Fibroblast of skin of right quadriceps (primary cell): ENCODE data around the gene MED19.
A peak's percentile ranks its signal among the peaks of the same experiment; 100 is the strongest.
"Not testable (repeated sequence)": the region's sequence is repeated elsewhere in the genome, so short reads cannot be mapped to it uniquely, and the experiment has no call there.

Source experiments
- DNase-seq: peaks from one replicate; pipeline ENCODE4 v3.0.0-alpha.2; 2013

The MED19 gene, protein sequence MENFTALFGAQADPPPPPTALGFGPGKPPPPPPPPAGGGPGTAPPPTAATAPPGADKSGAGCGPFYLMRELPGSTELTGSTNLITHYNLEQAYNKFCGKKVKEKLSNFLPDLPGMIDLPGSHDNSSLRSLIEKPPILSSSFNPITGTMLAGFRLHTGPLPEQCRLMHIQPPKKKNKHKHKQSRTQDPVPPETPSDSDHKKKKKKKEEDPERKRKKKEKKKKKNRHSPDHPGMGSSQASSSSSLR

DNA sequence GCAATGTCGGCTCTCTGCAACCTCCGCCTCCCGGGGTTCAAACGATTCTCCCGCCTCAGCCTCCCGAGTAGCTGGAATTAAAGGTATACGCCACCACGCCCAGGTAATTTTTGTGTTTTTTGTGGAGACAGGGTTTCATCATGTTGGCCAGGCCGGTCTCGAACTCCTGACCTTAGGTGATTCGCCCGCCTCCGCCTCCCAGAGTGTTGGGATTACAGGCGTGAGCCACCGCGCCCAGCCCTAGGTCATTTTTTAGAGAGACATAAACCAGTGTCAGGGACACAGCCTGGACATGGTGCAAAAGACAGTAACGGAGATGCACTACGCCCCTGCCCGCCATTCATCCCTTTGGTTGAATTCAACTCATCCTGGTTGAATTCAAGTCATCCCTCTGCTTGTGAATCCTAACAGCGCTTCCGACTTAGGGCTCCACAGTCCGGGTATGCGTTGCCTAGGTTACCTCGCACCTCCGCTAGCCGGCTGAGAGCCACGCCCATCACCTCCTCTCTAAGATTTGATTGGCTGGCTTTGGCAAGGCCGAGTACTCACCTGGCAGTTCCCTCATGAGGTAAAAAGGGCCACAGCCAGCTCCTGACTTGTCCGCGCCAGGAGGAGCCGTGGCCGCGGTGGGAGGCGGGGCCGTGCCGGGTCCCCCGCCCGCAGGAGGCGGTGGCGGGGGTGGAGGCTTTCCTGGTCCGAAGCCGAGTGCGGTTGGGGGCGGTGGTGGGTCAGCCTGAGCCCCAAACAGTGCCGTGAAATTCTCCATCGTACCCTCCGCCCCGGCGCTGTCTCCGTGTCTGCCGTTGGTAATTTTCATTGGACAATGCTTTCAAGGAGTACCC, at the start of gene MED19:
Gene MED19 (minus strand): TSS at position 802 of the 842 bp plus-strand sequence. CDS start 36 bp downstream, at position 766.
- DNase-seq = peak; percentile 64

DNA sequence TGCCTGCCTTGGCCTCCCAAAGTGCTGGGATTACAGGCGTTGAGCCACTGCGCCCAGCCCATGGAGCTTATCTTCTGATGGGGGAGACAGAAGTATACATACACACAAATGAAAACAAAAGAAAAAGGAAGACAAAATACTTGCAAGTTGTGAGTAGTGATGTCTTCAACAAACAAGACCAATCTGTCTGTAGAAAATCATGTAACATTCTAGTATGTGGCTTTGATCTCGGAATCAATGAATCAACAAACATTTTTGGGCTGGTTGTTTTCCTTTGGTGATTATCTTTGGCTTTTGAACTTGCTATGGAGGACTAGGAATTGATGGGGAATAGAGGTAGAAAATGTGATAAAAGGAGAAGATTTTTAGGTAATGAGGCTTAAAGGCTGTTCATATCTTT, 46.2 kb upstream of the MED19 start:
- no peak for DNase-seq

DNA sequence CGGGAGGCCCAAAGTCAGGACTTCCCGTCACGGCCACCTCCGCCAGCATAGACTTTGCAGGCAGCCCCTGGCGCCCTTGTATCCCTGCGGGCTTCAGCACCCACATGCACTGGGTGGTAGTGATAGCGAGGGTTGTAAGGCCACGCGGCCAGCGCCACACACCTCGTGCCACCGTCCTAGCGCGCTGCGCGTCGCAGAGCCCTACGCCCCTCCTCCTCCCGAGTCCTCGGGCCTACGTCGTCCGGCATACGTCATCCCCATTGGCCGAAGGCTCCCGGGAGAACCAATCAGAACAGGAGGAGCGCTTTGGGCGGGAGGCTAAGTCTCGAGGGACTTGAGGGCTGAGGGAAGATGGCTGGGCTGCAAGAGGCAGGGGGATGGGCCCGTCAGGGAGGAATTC, 40.9 kb upstream of the MED19 start:
- no peak for DNase-seq

DNA sequence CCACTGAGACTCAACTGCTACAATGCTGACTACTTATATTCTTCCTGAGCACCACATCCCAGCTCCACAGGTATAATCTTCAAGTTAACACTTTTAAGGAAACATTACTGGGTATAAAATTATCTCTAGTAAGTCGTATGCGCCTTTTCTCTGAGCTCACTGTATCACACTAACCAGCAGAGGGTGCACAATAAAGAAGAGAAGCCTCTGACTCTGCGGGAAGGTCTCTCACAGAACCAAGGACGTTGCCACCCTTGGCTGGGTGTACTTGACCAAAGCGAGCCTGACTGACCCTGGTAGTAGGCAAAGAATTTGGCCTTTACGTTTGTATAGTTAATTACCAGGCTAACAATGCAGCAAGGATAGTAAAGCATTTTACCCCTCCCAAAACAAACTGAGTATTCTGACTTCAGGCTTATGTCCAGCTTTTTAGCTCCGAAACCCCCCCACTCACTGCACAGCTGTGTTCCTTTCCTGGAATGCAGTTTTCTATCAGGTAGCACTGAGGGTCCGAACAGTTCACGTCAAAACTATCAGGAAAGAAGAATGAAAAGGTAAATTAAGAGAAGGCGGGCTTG, 39.8 kb upstream of the MED19 start, which contains the start of gene BTBD18:
Gene BTBD18 (minus strand): TSS at position 144 of the 578 bp plus-strand sequence. CDS start 631 bp downstream, outside the sequence.
- DNase-seq = peak; percentile 43

DNA sequence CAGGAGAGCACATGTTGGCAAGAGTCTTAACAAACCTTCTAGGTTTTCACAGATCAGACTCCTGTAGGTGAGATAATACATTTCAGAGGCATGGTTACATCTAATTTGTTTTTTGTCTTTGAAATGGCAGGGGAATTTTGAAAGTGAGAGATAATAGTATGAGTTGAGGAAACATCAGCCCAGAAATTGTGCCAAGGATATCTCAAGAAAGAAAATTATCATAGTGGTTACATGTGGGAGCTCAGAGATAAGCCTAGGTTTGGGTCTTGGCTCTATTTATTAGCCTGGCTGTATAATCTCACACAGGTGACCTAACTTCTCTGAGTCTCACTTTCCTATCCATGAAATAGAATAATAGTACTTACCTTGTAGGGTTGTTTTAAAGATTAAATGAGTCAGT, 39.2 kb upstream of the MED19 start:
- no peak for DNase-seq

DNA sequence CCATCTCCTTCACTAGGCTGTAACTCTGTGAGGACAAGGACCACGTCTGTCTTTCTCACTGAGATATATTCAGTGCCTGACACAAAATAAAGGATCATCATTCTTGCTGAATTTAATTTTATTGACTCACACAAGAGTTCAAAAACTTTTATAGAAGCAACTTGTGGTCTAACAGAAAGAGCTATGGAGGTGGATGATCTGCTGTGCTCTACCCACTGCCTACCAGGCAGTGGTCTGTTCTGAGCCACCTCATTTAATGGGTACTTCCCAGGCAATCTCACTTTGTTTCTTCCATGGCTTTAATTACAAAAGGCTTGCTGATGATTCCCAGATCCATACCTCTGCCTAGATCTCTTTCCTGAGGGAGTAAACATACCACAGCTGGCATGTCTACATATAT, 34.9 kb upstream of the MED19 start:
- DNase-seq = no peak

DNA sequence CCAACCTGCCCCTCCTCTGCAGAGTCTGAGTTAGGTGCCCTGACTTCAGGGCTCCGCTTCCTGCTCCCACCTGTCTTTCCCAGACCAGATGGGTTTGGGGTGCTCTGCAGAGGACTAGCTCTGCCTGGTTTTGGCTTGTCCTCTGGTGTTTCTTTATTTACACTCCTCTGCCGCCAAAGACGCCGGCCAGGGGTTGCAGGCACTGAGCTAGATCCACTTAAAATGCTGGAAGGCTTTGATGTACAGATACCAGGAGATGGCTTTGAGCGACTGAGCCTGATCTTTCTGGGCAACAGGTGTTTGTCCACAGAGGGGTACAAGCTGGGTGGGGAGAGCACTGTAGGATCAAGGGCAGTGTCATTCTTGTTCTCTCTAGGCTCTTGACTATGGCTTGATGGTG, 33.2 kb upstream of the MED19 start:
- DNase-seq = no peak

DNA sequence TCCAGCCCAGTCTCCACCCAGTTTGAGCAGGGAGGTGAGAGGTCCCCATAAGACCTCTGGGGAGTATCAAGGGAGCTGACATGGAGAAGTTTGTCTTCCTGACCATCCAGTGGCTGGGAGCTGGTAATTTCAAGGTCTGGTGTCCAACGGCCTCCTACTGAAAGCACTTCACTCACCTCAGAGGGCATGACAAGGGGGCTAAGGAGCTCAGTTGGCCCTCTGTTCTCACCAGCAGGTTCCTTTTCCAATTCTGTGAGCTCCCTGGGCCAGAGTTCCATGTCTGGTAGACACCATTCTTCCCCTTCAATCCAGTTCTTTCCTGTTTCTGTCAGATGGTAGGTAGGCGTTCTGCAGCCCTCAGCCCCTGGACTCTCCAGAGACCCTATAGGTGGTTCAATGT, 32.3 kb upstream of the MED19 start:
- no peak for DNase-seq

DNA sequence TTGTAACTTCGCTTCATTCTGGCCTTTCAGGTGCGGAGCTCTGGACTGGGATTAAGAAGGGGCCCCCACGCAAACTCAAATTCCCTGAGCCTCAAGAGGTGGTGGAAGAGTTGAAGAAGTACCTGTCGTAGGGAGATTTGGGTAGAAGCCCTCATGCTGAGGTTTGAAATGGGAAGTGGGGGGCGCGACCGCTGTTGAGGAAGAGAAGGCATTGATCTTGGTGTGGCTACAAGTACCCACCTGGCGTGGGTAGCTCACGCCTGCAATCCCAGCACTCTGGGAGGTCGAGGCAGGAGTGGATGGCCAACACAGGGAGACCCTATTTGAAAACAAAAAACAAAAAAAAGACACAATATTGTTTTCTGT, 30.1 kb upstream of the MED19 start:
- no peak for DNase-seq

DNA sequence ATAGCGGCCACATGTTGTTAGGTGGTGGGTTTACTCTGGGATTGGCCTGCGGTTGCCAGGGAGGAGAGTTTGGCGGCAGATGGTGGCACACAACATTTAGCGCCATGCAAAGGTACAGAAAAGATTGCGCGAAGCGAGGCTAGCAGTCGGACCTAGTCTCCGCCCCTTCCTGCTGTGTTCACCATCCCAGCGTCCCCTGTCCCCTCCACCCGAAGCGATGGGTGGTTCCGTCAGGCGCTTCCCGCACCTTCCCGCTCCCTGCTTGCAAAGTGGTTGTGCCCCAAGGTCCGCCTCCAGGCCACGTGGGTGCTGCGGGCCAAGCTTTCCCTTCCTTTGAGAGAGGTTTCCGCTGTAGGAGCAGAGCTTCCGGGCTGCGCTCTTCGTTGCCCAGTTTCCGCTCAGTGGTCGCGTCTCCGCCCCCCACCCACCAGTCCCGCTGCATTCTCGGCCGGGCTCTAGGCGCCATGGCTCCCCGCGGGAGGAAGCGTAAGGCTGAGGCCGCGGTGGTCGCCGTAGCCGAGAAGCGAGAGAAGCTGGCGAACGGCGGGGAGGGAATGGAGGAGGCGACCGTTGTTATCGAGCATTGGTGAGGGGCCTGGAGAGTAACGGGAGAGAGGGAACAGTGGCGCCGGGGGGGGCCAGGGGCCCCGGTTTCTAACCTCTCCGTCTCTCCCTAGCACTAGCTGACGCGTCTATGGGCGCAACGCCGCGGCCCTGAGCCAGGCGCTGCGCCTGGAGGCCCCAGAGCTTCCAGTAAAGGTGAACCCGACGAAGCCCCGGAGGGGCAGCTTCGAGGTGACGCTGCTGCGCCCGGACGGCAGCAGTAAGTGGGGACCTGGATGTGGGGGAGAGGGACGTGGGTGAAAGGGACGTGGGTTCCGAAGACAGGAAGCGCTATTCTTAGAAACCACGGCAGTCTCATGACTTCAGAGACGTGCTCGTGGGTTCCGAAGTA, 29.4 kb upstream of the MED19 start, which contains the start of gene SELENOH:
Gene SELENOH (plus strand): TSS at position 360 of the 955 bp plus-strand sequence. CDS start 105 bp downstream, at position 465.
- DNase-seq = peak; percentile 97

DNA sequence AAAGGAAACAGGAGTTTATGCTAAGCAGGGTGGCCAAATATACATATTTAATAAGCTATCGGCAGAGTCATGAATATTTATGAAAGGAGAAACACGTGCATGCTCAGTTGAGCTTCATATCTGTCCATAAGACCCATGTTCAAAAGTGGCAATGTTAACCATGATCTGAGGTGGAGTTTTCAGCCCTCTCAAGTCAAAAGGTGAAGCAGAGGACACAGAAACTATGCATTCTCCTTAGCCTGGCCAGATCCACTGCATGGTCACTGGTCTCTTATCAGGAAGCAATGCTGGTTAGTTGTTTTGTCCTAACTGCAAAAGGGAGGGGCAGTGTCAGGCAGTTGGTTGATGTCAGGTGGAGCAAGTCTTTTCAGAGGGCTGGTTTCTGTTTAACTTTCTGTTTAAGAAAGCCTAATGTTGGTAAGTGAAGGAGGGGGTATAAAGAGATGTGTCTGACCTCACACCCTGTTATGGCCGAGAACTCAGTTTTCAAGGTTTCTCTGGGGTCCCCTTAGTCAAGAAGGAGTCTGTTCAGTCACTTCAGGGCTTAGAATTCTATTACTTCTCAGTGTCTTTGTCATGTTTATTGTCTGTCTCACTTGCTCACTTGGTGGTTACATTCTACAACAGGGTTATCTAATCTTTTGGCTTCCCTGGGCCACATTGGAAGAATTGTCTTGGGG, 23.7 kb upstream of the MED19 start:
- no peak for DNase-seq

DNA sequence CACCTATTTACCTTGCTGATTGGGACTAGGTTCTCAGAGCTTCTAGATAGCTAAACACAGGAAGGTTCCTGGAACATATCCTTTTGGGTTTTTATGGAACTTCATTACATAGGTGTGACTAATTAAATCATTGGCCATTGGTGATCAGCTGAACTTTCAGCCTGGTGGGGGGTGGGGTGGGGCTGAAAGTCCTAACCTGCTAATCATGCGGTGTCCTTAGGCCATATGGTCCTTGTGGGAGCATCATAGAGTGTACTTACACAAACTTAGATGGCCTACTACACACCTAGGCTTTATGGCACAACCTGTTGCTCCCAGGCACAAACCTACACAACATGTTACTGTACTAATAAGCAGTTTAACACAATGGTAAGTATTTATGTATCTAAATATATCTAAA, 20.6 kb upstream of the MED19 start:
- DNase-seq = no peak

DNA sequence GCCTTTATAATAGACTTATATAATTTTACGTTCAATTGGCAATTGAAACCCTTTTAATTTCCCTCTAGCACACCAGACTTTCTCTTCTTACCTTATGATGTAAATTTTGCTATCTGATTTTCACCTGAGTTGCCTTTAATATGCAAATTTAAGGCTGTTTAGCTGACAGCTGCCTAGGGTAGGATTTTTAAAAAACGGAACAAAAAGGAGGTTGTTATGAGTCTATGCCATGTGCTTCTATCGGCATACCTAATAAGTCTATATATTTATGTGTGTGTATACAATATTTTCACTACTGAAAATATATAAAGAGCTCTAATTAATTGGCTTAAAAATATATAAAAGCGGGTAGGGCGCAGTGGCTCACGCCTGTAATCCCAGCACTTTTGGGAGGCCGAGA, 17.5 kb upstream of the MED19 start:
- DNase-seq = no peak

DNA sequence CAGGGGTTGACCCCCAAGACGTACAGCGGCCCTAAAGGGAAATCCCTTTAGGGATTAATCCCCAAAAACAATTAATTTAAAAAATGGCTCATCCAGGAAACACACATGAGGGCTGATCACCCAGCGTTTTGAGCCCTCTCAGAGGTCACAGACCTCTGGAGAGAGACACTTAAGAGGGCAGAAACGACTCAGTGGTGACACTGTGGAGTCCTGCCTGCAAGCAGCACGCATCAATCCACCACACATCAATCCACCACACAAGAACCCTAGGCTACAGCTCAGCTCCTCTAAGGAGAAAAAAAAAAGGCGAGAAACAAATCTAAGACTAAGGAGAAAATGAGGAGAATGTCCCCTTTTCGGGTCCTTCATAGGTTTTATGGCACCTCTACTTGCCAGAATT, 16.8 kb upstream of the MED19 start:
- no peak for DNase-seq

DNA sequence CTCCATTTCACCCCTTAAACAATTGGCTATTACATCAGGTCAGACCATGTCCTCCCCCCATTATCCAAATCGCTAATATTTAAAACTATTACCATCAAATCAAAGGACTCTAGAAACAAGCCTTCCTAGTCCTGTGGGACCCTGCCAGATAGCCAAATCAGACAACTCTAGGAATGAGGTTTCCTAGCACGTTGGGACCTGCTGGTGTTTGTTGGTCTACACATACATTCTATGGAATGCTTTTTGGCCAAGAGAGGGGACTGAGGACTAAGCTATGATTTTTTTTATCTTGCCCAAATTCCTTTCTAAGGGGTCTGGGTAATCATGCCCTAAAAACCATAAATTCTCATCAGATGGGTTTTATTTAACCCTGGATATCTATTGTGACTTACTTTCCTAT, 15.2 kb upstream of the MED19 start:
- no peak for DNase-seq

DNA sequence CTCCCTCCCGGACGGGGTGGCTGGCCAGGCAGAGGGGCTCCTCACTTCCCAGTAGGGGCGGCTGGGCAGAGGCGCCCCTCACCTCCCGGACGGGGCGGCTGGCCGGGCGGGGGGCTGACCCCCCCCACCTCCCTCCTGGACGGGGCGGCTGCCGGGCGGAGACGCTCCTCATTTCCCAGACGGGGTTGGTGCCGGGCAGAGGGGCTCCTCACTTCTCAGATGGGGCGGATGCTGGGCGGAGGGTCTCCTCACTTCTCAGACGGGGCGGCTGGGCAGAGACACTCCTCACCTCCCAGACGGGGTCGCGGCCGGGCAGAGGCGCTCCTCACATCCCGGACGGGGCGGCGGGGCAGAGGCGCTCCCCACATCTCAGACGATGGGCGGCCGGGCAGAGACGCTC, 4.7 kb upstream of the MED19 start:
- not testable (repeated sequence) for DNase-seq

DNA sequence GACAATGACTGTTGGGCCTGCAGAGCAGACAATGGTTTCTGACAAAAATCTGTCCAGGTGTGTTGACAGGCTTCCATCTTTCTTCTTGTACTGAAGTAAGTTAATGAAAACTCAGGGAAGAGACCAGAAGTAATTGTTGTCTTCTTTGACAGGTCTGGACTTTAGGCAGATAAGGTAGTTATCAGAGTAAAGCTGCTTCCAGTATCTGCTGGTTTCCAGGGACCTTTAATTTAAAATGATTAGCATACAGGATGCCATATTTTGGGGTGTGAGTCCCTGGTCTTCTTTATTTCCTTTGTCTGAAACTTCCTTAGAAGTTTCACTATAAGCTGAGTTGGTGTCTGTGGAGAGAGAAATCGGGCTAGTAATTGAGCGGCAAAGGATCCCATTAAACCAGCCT, 1.8 kb upstream of the MED19 start:
- DNase-seq = no peak

DNA sequence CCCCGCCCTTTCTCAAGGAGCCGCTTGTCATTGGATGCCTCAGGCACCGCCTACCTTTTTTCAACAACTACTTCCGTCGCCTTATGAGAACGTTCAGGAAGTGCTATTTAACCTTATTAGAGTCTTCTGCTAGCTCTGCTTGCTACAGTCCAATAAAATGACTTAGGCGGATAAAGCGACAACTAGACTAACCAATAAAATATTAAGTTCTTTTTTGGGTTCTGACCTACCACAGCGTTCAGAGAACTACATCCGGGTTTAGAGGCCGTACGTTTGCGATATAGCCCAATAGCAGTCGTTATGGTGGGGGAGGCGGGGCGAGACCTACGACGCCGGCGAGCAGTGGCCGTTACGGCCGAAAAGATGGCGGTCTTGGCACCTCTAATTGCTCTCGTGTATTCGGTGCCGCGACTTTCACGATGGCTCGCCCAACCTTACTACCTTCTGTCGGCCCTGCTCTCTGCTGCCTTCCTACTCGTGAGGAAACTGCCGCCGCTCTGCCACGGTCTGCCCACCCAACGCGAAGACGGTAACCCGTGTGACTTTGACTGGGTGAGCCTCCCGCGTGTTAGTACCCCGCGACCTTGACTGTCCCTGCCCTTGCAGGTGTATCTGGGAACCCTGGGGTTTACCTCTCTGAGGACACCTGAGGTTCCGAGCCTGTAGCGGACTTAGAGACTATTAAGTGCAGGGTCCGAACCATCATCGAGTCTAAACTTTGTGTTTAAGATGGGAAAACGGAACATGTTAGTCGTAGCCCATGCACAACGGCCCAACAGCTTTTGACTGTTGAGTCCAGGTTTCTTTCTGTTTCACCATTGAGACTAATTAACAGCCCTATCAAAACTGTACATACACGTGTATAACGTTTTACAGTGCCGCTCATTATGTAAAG, 488 bp upstream of the MED19 start, which contains the start of gene TMX2:
Gene TMX2 (plus strand): TSS at position 338 of the 895 bp plus-strand sequence. CDS start 26 bp downstream, at position 364.
- DNase-seq = peak; percentile 99

DNA sequence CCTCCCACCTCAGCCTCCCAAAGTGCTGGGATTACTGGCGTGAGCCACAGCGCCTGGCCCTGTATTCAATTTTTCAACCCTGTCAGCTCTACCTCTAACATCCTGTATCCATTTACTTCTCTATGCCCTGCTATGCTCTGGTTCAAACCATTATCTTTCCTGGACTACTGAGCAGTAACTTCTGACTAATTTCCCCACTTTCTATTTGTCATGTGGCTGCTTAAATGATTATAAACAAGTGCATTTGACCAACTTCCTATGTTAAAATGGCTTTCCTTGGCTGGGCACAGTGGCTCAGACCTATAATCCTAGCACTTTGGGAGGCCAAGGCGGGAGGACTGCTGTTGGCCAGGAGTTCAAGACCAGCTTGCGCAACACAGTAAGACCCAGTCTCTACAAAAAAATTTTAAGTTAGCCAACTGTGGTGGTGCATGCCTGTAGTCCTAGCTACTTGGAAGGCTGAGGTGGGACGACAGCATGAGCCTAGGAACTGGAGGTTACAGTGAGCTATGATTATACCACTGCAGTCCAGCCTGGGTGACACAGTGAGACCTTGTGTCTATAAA, 2.1 kb downstream of the MED19 start:
- DNase-seq = no peak

DNA sequence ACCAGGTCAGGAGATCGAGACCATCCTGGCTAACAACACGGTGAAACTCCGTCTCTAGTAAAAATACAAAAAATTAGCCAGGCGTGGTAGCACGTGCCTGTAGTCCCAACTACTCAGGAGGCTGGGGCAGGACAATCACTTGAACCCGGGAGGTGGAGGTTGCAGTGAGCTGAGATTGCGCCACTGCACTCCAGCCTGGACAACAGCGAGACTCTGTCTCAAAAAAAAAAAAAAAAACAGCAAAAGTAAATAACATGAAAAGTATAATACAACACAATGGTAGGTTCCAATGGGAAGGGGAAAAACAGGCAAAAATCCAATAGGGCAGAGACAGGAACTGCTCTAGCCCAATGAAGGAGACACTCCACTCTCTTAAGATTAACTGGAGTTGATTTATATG, 6.6 kb downstream of the MED19 start:
- DNase-seq = not testable (repeated sequence)
